Endothelial cell (in vitro differentiated cells): ENCODE results near the gene RGS6. TPM values are rescaled to one million over a fixed set of nuclear protein-coding genes. Genes with fewer than 3 reads are reported as not detected.

ENCODE experiments used
- DNase-seq: peaks from one replicate; pipeline ENCODE4 v3.0.0; 2021; ENCODE audit warnings: low spot score
- H3K27ac Mint-ChIP-seq: one replicate; pipeline ENCODE4 v1.8.0; 2021; ENCODE audit warnings: mixed read lengths, inconsistent platforms; ENCODE audit not compliant: unreplicated experiment
- H3K27me3 Mint-ChIP-seq: one replicate; pipeline ENCODE4 v1.8.0; 2021; ENCODE audit warnings: mild to moderate bottlenecking, moderate library complexity, mixed read lengths, inconsistent platforms; ENCODE audit not compliant: unreplicated experiment
- H3K36me3 Mint-ChIP-seq: one replicate; pipeline ENCODE4 v1.8.0; 2021; ENCODE audit warnings: mild to moderate bottlenecking, low read depth, mixed read lengths, inconsistent platforms; ENCODE audit not compliant: unreplicated experiment
- H3K4me1 Mint-ChIP-seq: one replicate; pipeline ENCODE4 v1.8.0; 2021; ENCODE audit warnings: mild to moderate bottlenecking, mixed read lengths, inconsistent platforms; ENCODE audit not compliant: unreplicated experiment
- H3K4me3 Mint-ChIP-seq: one replicate; pipeline ENCODE4 v1.8.0; 2021; ENCODE audit warnings: mild to moderate bottlenecking, mixed read lengths, inconsistent platforms; ENCODE audit not compliant: unreplicated experiment
- H3K9me3 Mint-ChIP-seq: one replicate; pipeline ENCODE4 v1.8.0; 2021; ENCODE audit warnings: mixed read lengths, inconsistent platforms; ENCODE audit not compliant: unreplicated experiment
- CTCF ChIP-seq: fragments of 200-600 bp; sonication (generic); IDR thresholded peaks from one replicate; pipeline ENCODE4 v1.5.0; 2021; ENCODE audit warnings: antibody characterized with exemption; ENCODE audit not compliant: unreplicated experiment
- total RNA-seq: library from RNA; stranded (reverse); fragmentation: NEBNext Ultra II Directional; extraction: Animal tissue kit (Norgen Biotek cat#: 25700); gene quantifications from one replicate; pipeline ENCODE4 v1.2.1, GENCODE V29; 2021; ENCODE audit not compliant: unreplicated experiment

The RGS6 gene
- total RNA-seq, 1 donor from 2014 or later = 15.7 TPM

GRCh38 chr14:72024043-72024407 lies 91.8 kb downstream of the RGS6 start:
- peak; percentile 89 for TF ChIP-seq CTCF
- peak; percentile 34 for DNase-seq
- no peaks in the 10 kb centered on the region for H3K36me3 Mint-ChIP-seq

GRCh38 chr14:72024504-72024903 lies 92.3 kb downstream of the RGS6 start:
- H3K27me3 Mint-ChIP-seq = no peaks in the 10 kb centered on the region
- H3K27ac Mint-ChIP-seq = no peak overlapping the region
- H3K4me3 Mint-ChIP-seq = no peak overlapping the region
- no peak for TF ChIP-seq CTCF
- no peaks in the 10 kb centered on the region for H3K9me3 Mint-ChIP-seq
- no peak for DNase-seq
- H3K4me1 Mint-ChIP-seq = peaks cover 9% of the 10 kb centered on the region
- no peaks in the 10 kb centered on the region for H3K36me3 Mint-ChIP-seq

More at GRCh38 chr14:72024043-72024407, 91.8 kb downstream of the RGS6 start:
- Mint-ChIP-seq H3K27me3 (no peaks in the 10 kb centered on the region), H3K4me3 (no peak overlapping the region), H3K9me3 (no peaks in the 10 kb centered on the region), H3K27ac (no peak overlapping the region), H3K4me1 (peaks cover 9% of the 10 kb centered on the region)

GRCh38 chr14:72026536-72026935 lies 94.3 kb downstream of the RGS6 start:
- DNase-seq = no peak
- Mint-ChIP-seq H3K9me3 (no peaks in the 10 kb centered on the region), H3K27me3 (no peaks in the 10 kb centered on the region), H3K4me3 (no peak overlapping the region), H3K4me1 (peaks cover 9% of the 10 kb centered on the region), H3K36me3 (no peaks in the 10 kb centered on the region), H3K27ac (no peak overlapping the region)
- no peak for TF ChIP-seq CTCF

- Mint-ChIP-seq H3K4me3 (no peak overlapping the region), H3K4me1 (peaks cover 9% of the 10 kb centered on the region), H3K36me3 (no peaks in the 10 kb centered on the region), H3K9me3 (no peaks in the 10 kb centered on the region), H3K27me3 (no peaks in the 10 kb centered on the region), H3K27ac (no peak overlapping the region)
- TF ChIP-seq CTCF = no peak
- no peak for DNase-seq
Measured at GRCh38 chr14:72027061-72027460, 94.8 kb downstream of the RGS6 start.

- no peak for TF ChIP-seq CTCF
- no peaks in the 10 kb centered on the region for H3K9me3 Mint-ChIP-seq
- H3K36me3 Mint-ChIP-seq = no peaks in the 10 kb centered on the region
- no peaks in the 10 kb centered on the region for H3K27me3 Mint-ChIP-seq
- no peak for DNase-seq
- no peak overlapping the region for H3K4me3 Mint-ChIP-seq
- H3K4me1 Mint-ChIP-seq = peaks cover 2% of the 10 kb centered on the region
- H3K27ac Mint-ChIP-seq = no peak overlapping the region
Measured at GRCh38 chr14:72033365-72033764, 101.1 kb downstream of the RGS6 start.
